Subcutaneous adipose tissue (tissue), 4 donors: ENCODE results near the gene XRCC6. TPM values are rescaled to one million over a fixed set of nuclear protein-coding genes. Genes with fewer than 3 reads are reported as not detected.

ENCODE experiments used
- small RNA-seq: library from RNA; depleted of rRNA; stranded (forward); fragments of <200 nt; gene quantifications from one replicate; pipeline ENCODE3, GENCODE V24; 2016
- total RNA-seq, 4 donors: library from RNA; depleted of rRNA; stranded (reverse); fragments of >200 nt; gene quantifications; one replicate each; pipeline ENCODE4 v1.1.0, GENCODE V29; 2016
- TF ChIP-seq, protein P1 (sequence below): fragments of 450-650 bp; IDR thresholded peaks from one replicate; pipeline ENCODE4 v1.5.1; 2016; ENCODE audit warnings: low read depth, mild to moderate bottlenecking, control low read depth, antibody characterized with exemption, moderate library complexity

Gene XRCC6
- total RNA-seq, 4 donors from 2014 or later: 151 to 186 (median 169) TPM

GRCh38 chr22:41699264-41700107 lies 78.4 kb downstream of the XRCC6 start, which contains the start of gene MEI1:
TSS of gene MEI1 (plus strand) at chr22:41699503. CDS start at chr22:41699539, 36 bp downstream.
- TF ChIP-seq, protein P1, sequence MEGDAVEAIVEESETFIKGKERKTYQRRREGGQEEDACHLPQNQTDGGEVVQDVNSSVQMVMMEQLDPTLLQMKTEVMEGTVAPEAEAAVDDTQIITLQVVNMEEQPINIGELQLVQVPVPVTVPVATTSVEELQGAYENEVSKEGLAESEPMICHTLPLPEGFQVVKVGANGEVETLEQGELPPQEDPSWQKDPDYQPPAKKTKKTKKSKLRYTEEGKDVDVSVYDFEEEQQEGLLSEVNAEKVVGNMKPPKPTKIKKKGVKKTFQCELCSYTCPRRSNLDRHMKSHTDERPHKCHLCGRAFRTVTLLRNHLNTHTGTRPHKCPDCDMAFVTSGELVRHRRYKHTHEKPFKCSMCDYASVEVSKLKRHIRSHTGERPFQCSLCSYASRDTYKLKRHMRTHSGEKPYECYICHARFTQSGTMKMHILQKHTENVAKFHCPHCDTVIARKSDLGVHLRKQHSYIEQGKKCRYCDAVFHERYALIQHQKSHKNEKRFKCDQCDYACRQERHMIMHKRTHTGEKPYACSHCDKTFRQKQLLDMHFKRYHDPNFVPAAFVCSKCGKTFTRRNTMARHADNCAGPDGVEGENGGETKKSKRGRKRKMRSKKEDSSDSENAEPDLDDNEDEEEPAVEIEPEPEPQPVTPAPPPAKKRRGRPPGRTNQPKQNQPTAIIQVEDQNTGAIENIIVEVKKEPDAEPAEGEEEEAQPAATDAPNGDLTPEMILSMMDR: no peak

DNA sequence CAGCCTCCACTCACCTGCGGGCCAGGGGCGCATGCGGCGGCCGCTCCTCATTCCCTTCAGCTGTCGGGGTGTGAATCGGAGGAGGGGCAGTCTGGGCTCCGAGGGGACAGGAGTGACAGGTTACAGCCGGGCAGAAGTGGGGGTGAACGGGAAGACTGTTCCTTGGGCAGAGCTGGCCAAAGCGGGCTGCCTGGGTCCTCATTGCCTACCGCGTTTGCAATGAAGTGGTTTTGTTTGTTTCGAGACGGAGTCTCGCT lies 78.9 kb downstream of the XRCC6 start:
- TF ChIP-seq, protein P1: no peak

DNA sequence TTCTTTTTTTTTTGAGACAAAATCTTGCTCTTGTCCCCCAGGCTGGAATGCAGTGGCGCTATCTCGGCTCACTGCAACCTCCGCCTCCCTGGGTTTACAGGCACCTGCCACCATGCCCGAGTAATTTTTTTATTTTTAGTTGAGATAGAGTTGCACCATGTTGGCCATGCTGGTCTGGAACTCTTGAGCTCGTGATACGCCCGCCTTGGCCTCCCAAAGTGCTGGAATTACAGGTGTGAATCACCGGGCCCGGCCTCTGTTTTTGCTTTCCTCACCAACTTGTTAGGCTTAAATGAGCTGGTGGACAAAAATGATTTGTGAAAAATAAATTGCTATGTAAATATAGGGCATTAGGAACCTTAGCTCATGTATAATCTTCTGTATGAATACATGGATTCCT lies 81.7 kb downstream of the XRCC6 start:
- TF ChIP-seq, protein P1: no peak

GRCh38 chr22:41709341-41709740 lies 88.2 kb downstream of the XRCC6 start:
- TF ChIP-seq, protein P1: no peak

GRCh38 chr22:41713004-41713403 lies 91.9 kb downstream of the XRCC6 start:
- TF ChIP-seq, protein P1: no peak

Small RNA genes within 50 kb of the gene (small RNA-seq; reads per million reads assigned to genes)
- gene HMGN2P10 (not detected), gene RF00019 (0.49 reads per million), gene RNU6-476P (not detected)

Other genes starting within 250 kb of the XRCC6 start
- 10 to 100 TPM; 12.1 to 30.1 (median 18.5) TPM for gene TEF, start 239.4 kb upstream of the XRCC6 start, total RNA-seq
- 10 to 100 TPM; 35.5 to 80.6 (median 43.9) TPM for gene TOB2, start 174.5 kb upstream of the XRCC6 start, total RNA-seq
- 10 to 100 TPM; 17.3 to 48.4 (median 34.6) TPM for gene PHF5A, start 152.6 kb upstream of the XRCC6 start, total RNA-seq
- gene ACO2, start 152.2 kb upstream of the XRCC6 start, total RNA-seq: 100 to 1,000 TPM in 1 of 4 donors, 10 to 100 TPM in 3; 78.7 to 218 (median 90.0) TPM
- 10 to 100 TPM; 10.2 to 30.3 (median 19.9) TPM for gene POLR3H, start 76.8 kb upstream of the XRCC6 start, total RNA-seq
- under 1 TPM in 2 of 4 donors, not detected in 2; 0.22 to 0.51 TPM for gene CSDC2, start 60.3 kb upstream of the XRCC6 start, total RNA-seq
- gene PMM1, start 31.5 kb upstream of the XRCC6 start, total RNA-seq: 100 to 1,000 TPM in 1 of 4 donors, 10 to 100 TPM in 3; 38.6 to 182 (median 81.7) TPM
- 10 to 100 TPM in 3 of 4 donors, 1 to 10 TPM in 1; 9.2 to 29.0 (median 17.8) TPM for gene DESI1, start 252 bp upstream of the XRCC6 start, total RNA-seq
- 100 to 1,000 TPM in 1 of 4 donors, 10 to 100 TPM in 3; 65.2 to 106 (median 88.6) TPM for gene SNU13, start 67.6 kb downstream of the XRCC6 start, total RNA-seq
- gene MEI1, start 78.2 kb downstream of the XRCC6 start, total RNA-seq: 10 to 100 TPM in 2 of 4 donors, 1 to 10 TPM in 1, under 1 TPM in 1; 0.16 to 13.6 (median 6.3) TPM
- gene CCDC134, start 179.4 kb downstream of the XRCC6 start, total RNA-seq: 1 to 10 TPM in 3 of 4 donors, under 1 TPM in 1; 0.98 to 5.1 (median 2.6) TPM
- gene SREBF2, start 211.8 kb downstream of the XRCC6 start, total RNA-seq: 10 to 100 TPM; 21.4 to 28.0 (median 25.3) TPM